Stimulated activated CD4-positive, alpha-beta T cell treated with anti-CD3 and anti-CD28 coated beads, Interleukin-15, amount 100 ng/mL, for 48 hours (primary cell): Measurements from ENCODE around the gene DLGAP4.
A peak's percentile ranks its signal among the peaks of the same experiment; 100 is the strongest.

Experiments used
- DNase-seq, 2 donors: peaks; one replicate each; pipeline ENCODE4 v3.0.0-alpha.2; 2020; ENCODE audit warnings: low read depth in 2 of 2

DLGAP4 gene

DNA sequence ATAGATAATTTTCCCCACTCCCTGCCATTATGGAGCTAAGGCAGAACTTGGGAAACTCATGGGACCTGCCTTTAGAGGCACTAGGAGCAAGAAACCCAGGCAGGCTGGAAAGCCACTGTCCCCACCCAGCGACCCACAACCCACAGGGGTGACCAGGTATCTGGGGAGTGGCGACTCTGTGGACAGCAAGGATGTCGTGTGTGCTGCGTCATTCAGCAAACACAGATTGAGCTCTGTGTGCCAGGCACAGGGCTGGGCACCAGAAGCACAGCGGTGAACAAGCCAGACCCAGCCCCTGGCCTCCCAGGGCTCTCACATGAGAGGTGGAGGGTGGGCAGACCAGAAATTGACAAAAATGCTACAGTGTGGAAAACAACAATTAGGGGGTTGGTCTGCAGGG lies 27.7 kb downstream of the DLGAP4 start:
- DNase-seq: no peak

DNA sequence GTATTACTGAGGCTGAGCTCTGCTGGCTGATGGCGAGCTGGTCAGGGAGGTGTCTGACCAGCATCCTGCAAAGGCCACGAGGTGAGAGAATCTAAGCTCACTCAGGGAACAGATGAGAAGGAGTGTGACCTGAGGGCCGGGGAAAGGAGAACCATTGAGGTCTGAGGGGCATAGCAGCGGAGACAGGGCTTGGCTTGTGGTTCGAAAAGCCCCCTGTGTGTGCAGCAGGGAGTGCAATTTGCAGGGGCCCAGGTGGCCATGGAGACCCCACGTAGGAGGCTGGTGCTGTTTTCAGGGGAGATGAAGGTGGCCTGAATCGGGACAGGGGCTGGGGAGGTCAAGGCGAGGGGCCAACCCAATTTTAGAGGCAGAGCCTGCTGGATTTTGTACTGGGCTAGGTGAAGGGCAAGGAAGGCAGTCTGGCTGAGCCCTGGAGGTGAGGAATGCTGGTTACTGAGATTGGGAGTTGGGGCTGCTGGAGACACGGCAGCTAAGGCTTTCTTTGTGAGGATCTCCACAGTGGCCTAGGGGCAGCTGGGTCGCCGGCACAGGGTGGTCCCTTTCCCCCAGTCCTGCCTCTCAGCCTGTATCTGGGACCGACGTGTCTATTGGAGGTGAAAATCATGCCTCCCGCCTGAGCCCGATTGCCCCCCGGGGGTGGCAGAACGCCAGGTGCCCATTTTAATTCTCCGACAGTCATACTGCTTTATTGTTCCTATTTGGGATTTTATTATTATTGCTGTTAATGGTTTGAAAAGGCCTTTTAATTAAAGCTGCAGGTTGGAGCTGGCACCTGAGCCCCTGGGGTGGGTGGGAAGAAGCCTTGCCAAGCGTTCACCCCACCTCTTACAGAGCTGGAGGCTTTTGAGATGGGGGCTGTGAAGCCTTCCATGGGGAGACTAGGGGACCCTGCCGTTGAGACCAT lies 28.4 kb downstream of the DLGAP4 start:
- no peak for DNase-seq

DNA sequence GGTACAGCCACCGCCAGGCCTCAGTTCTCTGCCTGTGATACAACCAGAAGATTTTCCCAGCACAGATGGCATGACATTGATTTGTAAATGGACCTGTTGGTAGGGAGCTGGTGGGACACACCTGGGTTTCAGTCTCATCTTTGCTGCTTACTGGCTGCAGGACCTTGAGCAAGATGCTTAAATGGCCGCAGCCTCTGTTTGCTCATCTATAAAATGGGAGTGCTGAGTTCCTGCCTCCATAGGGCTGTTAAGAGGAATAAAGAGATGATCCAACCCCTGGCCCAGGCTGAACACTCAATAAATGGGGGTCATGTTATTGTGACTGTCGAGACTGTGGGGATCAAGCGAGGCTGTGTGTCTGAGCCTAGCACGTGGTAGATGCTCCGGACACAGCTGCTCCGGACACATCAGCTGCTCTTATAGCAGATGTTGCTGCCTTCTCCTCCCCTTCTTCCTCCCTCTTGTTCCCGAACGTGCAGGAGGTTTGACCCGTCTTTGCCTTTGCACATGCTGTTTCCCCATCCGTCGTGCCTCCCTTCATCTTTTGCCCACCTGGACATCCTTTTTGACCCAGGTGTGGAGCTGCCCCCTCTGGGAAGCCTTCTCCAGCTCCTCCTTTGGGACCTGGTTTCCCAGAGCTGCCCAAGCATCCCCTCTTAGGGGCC lies 29.2 kb downstream of the DLGAP4 start:
- no peak for DNase-seq

DNA sequence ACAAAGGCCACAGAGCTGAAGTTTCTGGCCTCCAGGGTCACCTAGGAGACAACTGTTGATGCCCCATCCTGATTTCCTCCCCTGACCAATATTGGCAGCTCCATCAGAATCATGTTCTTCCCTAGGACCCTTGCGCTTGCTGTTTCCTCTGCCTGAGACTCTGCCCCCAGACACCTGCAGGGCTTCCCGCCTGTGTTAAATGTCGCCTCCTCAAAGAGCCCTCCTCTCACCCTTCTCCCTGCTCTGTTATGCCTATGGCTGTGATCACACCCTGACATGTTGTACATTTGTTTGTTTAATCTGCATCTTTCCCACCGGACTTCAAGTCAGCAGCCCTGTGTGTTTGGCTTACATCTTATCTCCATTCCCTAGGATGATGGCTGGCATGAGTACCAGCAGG lies 30.1 kb downstream of the DLGAP4 start:
- no peak for DNase-seq

DNA sequence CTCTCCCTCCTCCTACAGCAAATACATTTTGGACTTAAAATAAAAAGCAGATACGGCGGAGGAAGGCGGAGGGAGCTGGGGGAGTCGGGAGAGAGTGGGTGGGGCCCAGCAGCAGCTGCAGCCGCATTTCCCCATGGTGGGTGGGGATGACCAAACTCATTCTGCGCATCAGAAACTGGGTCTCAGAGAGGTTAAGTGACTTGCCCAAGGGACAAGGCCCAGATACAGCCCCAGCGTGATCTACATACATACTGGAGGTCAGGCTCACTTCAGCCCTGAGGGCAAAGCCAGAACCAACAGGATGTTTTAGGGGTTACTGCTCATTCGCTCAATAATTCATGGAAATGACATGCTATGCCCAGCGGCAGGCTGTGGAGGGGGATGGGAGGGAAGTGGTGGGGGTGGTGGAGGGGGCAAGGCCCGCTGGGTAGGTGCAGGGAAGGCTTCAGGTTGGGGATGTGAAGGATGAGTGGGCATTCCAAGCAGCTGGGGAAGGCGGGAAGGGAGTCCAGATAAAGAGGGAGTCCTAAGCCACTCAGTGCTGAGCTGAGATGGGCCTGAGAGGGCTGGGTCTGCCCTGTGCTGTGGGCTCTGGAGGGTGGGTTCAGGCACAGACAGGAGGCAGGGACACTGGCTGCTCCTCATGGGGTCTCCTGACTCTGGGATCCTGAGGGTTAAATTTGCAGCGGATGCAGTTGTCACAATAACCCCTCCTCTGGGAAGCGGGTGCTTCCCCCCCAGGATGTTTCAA lies 31.0 kb downstream of the DLGAP4 start:
- DNase-seq: no peak

DNA sequence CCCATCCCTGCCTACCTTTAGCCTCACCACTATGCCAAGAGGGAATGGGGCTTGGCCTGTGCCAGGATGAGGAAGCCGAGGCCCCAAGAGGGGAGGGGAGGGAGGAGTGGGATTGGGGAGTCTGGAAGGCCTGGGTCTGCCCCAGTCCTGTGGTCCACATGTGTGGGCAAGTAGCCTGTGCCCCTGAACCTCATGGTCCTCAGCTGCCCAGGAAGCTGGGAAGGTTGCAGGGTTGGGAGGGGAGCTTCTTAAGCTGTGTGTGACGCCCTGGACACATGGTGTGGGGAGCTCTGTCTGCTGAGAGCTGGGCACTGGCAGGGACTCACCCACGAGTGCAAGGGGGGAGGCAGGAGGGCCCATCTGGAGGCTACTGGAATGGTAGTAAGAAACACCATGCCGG lies 31.7 kb downstream of the DLGAP4 start:
- no peak for DNase-seq

DNA sequence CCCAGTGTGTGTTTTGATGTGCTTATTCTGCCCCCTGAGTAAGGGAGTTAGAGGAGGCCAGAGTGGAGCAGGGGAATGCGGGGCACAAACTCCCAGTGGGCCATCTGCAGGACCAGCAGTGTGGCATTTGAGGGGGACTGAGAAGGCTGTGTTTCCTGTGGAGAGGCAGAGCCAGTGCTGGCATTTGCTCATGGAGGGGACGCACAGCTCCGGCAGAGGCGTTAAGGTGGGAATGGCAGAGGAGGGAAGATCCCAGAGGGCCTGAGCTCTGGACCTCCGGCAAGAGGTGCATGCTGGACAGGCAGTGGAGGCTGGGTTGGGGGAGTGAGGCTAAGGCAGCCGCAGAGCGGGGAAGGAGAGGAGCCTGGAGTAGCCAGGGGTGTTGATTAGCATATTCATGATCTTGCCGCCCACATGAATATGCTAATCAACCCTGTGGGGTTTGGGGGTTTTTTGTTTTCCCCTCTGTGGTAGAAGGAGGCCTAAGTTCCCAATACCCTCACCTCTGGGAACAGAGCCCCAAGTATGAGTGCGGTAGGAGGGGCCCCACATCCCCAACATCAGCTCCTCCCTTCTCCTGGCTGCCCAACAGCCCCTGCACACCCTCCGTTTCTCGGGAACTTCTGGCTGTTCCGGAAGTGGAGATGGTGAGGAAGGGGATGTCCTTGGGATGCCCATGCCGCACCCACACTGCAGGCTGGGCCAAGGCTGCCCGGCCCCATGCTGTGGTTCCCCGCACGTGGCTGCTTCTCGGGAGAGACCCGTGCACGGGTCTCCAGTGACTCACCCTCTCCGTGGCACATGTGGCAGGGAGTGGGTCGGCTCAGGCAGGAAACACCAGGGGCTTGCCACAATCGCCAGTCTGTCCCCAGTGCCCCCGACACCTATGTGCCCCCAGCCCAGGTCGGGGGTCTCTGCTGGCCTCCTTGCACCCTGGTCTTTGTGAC lies 33.8 kb downstream of the DLGAP4 start:
- DNase-seq: no peak

DNA sequence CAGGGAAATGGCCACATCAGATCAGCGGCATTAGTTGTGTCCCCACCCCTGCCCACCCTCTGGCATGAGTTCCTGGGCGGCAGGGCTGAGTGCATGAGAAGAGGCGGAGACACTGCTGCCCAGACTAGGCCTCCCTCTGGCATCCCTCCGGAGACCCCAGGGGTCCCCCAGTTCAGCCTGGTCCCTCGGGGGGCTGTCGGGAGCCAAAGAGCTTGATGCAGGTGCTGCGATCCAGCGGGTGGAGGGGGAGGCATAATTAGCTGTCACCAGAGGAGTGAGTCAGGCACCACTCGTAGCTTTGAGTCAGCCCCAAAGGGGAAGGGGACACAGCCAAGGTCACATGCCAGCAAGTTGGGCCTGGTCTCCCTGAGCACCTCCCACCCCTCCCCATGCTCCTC lies 34.5 kb downstream of the DLGAP4 start:
- no peak for DNase-seq

DNA sequence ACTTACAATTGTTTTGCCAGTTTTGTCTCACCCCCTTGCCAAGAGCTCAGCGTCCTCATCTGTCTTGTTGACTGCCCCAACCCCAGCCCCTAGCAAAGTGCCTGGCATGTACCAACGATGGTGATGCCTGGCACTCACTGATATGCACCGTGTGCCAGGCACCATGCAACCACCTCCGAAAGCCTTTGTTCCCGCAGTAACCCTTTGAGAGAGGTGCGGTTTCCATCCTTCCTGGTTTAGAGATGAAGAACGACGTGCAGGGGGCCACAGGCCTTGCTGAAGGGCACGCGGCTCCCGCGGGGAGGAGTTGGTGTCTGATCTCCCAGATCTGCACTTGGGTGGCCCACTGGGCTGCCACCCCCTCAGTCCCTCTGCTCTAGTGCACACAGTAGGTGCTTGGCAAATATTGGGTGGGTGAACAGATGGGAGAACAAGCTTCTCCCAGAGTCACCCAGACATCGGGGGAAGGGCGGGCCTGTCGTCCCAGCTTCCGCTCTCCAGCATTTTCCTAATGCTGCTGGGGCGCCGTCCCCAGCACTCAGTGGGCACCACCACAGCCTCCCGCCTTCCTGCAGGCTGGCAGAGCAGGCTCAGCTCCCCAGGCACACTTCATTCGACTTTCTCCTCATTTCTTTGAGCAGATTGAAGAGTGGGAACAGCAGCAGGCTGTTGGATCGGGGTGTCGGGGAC lies 35.3 kb downstream of the DLGAP4 start:
- DNase-seq: no peak

DNA sequence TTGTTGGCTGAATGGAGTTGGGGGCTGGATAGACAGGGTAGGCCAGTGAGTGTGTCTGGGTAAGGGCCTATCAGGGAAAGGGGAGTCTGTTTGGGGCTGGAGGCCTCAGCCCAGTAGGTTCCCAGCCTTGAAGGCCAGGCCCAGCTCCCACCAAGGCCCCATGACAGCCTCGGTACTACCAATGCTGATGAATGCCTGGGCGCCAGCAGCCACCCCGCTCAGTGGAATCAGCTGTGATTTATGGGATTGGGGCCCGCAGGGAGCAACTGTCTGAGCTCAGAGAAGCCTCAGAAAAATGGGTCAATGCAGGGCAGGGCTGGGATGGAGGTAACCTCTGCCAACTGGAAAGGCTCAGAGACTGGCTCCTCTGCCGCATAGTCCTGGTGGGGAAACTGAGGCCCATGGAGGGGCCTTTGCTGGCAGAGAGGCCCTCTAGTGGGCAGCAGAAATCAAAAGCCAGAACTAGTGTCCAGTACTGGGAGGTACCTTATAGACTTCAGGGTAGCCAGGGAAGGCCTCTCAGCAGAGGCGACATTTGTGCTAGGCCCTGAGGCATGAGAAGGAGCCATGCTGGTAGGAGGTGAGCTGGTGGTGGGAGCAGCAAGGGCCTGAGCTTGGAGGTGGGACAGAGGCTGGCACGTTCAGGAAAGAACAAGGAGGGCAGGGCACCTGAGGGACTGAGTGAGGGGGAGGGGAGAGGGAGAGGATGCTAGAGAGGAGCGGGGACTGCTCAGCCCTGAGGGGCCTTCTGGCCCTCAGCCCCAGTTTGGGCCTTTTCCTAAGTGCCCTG lies 36.4 kb downstream of the DLGAP4 start:
- no peak for DNase-seq

DNA sequence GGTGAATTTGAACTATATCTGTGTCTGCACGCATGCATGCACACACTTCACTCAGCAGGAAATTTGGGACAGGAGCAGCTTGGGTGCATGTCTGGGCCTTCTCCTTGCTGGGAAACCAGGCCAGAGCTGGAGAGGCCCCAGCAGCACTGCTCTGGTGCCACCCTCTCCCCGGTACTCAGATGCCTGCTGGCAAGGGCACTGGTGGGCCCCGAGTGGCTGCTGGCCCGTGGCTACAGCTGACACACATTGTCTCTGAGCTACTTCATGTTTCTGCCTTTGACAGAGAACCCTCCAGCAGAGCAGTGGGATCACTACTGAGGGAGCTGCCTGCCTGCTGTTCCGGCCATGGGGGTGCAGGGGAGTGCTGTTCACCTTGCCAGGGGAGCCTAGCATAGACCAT lies 37.5 kb downstream of the DLGAP4 start:
- no peak for DNase-seq

DNA sequence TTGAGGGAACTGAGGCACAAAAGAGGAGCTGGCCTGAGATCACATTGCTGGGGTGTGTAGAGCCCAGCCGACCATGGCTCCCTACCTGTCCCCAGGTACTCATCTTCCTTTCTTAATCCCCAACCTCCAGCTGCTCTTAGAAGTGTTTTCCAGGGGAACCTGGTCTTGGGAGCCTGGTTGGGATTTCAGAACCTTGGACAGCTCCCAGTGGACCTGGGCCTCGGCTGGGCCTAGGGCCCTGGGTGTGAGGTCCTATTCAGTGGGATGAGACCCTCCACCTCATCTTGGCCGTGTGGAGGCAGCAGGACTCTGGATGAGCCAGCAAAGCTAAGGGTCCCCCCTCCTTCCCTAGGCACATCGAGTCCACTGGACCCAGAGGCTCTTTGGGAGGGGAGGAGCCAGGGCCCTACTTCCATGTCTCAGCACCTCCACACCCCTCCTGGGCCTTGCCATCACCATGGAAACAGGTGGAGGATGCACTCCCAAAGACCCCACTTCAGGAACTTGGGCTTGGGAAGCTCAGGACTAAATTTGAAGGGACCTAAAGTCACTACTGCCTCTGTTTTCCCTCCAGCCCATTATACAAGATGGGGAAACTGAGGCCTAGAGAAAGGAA lies 38.5 kb downstream of the DLGAP4 start:
- peak in 1 of 2 donors; percentile 5 for DNase-seq

DNA sequence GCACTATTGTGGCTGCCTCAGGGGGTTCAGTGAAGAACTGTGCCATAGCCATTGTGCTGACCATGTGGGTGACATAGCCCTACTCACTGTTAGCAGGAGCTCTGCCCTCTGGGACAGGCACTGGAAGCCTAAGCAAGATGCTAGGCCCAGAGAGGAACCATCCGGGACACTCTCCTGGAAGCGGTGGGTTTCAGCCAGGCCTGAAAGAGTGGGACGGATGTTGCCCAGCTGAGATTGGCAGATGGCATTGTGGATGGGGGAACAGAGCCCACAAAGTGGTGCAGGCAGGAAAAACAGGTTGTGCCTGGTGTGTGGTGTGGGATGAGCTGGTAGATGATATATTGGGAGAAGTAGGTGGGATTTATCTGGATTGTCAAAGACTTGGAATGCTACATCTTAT lies 40.1 kb downstream of the DLGAP4 start:
- DNase-seq: no peak

DNA sequence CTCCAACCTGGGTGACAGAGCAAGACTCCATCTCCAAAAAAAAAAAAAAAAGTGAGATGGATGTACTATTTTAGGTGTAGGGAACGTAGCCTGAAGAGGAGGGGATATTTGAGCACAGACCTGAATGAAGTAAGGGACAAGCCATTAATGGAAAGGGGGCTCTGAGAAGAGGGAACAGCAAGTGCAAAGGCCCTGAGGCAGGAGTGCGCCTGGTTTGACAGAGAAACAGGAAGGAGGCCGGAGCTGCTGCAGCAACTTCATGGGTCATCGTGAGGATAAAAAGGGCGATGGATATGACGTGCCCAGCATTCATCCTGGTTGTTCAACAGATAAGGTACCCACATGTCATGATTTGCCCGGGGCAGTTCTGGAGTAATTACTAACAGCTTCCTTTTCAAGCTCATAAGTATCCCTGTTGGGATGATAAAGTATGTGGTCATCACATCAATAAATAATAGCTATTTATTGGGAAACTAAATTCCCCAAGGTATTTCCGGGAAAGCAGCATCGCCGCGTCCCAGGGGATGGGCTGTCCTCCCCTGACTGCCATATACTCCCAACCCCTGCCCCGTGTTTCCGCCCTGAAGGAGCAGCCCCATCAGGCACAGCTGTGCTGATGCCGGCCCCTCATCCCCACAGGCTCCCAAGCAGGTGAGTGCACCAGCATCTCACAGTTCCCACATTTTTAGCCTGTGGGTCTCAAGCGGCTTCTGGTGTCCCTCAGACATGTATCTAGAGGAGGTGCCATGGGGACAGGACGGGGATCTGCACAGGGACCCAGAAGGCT lies 43.4 kb downstream of the DLGAP4 start:
- no peak for DNase-seq

DNA sequence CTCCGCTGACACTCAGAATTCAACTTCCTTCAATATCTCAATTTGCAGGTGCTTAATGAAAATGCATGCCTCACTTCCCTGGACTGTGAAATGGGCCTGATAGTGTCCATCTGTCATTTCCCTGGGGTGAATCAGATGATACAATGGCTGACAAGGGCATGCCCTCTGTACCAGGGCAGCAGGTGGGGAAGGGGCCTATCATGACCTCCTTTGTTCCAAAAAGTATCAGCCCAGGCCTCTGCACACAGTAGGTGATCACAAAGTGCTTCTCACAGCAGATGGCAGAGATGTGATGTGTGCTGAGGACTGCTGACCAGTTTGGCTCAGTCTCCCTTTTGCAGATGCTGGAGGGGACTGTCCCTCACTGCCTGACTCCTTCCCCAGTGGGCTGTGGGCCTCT lies 44.3 kb downstream of the DLGAP4 start:
- no peak for DNase-seq

DNA sequence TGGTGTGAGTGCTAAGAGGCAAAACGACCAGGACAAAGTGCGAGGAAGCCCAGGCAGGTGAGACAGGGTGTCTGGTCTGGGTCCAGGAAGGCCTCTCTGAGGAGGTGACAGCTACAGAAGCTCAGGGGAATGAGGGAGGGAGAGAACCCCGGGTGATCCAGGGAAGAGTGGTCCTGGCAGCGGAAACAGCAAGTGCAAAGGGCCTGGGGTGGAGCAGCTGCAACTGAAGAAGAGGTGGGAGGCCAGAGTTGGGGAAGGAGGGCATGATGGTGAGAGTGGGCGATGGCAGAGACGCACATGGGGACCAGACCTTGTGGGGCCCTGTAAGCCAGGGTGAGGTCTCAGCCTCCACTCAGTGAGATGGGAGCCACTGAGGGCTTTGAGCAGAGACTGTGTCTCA lies 45.8 kb downstream of the DLGAP4 start:
- DNase-seq: no peak

DNA sequence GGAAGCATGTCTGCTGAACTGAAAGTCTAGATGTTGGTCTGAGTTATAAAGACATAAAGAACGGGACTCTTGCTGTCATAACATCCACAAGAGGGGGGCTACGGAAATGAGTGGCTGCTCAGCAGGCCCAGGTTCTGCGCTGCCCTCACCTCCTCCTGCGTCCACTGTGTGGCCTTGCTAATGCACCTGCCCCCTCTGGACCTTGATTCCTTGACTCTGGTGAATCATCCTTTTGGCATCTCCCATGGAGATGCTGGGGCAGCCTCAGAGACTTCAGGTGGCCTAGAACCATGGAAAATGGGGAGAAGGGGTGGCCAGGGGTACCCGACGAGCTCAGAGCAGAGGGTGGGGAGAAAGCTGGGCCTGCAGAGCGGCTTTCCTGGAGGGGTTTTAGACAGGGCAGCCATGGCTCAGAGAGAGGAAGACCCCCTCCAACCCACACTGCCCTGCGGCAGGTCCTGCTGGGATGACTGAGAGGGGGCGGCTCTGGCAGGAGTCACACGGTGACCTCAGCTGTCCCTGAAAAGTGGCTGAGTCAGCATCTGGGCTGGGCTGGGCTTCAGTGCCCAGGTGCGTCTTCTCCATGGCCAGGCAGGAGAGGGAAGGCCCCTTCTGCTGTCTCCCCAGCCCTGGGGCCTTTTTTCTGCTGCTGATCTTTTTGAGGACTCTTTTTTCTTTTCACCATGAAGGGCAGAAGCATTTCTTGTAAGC lies 46.9 kb downstream of the DLGAP4 start:
- no peak for DNase-seq

DNA sequence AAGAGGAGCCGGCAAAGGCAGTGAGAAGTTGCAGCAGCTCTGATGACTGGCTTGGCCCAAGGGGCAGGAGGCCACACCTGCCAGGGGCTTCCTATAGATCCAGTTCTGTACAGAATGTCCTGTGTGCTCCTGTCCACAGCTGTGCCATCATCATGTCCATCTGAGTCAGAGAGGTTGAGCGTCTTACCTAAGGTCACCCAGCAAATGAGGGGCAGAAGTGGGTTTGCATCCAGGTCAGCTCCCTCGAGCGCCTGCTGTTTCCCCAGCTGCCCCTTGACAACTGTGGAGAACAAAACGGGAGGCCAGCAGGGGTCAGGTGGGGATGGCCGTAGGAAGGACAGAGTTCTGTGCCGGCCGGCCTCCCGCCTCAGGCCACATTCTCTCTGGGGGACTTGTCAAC lies 47.6 kb downstream of the DLGAP4 start:
- no peak for DNase-seq
